HG02623 (cell line): ENCODE measurements around the gene TAP2.

Experiments used
- ATAC-seq: cut with Tn5 transposase; IDR thresholded peaks from one replicate; pipeline ENCODE4 v1.9.1; 2021; ENCODE audit warnings: moderate library complexity; ENCODE audit not compliant: unreplicated experiment

The TAP2 gene

GRCh38 chr6:32796848-32797776 is 41.4 kb downstream of the TAP2 start:
- no peak for ATAC-seq

DNA sequence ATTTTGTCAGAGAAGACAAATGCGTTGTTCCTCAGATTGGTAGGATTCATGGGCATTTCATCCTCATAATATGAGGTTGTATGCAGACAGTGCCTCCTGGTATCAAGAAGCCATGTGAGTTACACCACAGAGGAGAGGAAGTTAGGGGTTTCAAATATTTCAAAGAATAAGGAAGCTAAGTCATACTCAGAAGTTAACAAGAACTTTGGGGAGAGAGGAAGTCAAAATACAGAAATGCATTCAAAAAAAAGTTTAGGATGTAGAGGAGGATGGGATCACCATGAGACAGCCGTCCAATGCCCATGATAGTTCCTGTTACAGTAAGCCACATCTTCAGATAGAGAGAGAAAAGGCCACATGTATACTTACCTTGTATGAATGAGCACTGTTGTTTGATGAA is 44.0 kb downstream of the TAP2 start:
- no peak for ATAC-seq

GRCh38 chr6:32792901-32793435 is 45.6 kb downstream of the TAP2 start:
- ATAC-seq = no peak

DNA sequence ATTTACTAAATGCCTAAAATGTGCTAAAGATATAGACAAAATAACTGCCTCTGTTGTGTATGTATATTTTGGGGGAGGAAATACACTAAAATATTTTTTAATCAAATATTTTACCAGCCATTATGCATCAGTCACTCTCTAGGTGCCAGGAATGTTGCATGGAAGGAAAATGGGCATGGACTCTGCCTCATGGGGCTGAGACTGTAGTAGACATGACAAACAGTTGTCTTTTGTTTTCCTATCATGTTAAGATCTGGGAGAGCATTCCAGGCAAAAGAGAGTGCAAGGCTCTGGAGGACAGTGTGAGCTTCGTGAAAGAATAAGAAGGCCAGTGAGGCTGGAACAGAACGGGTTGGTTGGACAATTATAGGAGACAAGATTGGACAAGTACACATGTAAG is 48.2 kb downstream of the TAP2 start:
- ATAC-seq = no peak
